Vagina (tissue), 2 donors: ENCODE data around the gene SLC2A4RG.

Experiments used
- POLR2A ChIP-seq, 2 donors: fragments of 450-650 bp; IDR thresholded peaks; one replicate each; pipeline ENCODE4 v1.6.1; 2017; ENCODE audit warnings: antibody characterized with exemption in 2 of 2, mild to moderate bottlenecking in 2 of 2, moderate library complexity in 2 of 2
- POLR2AphosphoS5 ChIP-seq, 2 donors: sonication (generic); formaldehyde crosslinking; IDR thresholded peaks; one replicate each; pipeline ENCODE4 v1.9.0; 2017; ENCODE audit warnings: antibody characterized with exemption in 2 of 2, mild to moderate bottlenecking in 2 of 2, low read depth in 1 of 2; ENCODE audit not compliant: insufficient read depth in 1 of 2

- TF ChIP-seq POLR2A (IDR thresholded peaks at IDR 0.05) = no peak
- TF ChIP-seq POLR2AphosphoS5 (IDR thresholded peaks at IDR 0.05; ENCODE audit: insufficient read depth in 1 of 2, low read depth in 1 of 2) = no peak
Measured at GRCh38 chr20:63731410-63731809, 8.2 kb upstream of the SLC2A4RG start.
